ENCODE data around the gene GPRC5C.
"Not testable (repeated sequence)": the region's sequence is repeated elsewhere in the genome, so short reads cannot be mapped to it uniquely, and the experiment has no call there.

The GPRC5C gene, protein sequence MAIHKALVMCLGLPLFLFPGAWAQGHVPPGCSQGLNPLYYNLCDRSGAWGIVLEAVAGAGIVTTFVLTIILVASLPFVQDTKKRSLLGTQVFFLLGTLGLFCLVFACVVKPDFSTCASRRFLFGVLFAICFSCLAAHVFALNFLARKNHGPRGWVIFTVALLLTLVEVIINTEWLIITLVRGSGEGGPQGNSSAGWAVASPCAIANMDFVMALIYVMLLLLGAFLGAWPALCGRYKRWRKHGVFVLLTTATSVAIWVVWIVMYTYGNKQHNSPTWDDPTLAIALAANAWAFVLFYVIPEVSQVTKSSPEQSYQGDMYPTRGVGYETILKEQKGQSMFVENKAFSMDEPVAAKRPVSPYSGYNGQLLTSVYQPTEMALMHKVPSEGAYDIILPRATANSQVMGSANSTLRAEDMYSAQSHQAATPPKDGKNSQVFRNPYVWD

GRCh38 chr17:74431568-74432423, at the start of gene GPRC5C:
GPRC5C (plus strand) TSS chr17:74432088; CDS start chr17:74439777, 7,689 bp downstream.
- DNase-seq, result peak; percentile 39

GRCh38 chr17:74383141-74383540, 48.7 kb upstream of the GPRC5C start:
- DNase-seq, result no peak

- no peak for DNase-seq
These were observed 46.7 kb upstream of the GPRC5C start for GRCh38 chr17:74385201-74385600.

- DNase-seq, result no peak
These were observed 45.5 kb upstream of the GPRC5C start for GRCh38 chr17:74386386-74386785.

- DNase-seq, result no peak
These were observed 44.3 kb upstream of the GPRC5C start for GRCh38 chr17:74387365-74388218.

- no peak for DNase-seq
These were observed 42.7 kb upstream of the GPRC5C start for GRCh38 chr17:74389084-74389753.

DNA sequence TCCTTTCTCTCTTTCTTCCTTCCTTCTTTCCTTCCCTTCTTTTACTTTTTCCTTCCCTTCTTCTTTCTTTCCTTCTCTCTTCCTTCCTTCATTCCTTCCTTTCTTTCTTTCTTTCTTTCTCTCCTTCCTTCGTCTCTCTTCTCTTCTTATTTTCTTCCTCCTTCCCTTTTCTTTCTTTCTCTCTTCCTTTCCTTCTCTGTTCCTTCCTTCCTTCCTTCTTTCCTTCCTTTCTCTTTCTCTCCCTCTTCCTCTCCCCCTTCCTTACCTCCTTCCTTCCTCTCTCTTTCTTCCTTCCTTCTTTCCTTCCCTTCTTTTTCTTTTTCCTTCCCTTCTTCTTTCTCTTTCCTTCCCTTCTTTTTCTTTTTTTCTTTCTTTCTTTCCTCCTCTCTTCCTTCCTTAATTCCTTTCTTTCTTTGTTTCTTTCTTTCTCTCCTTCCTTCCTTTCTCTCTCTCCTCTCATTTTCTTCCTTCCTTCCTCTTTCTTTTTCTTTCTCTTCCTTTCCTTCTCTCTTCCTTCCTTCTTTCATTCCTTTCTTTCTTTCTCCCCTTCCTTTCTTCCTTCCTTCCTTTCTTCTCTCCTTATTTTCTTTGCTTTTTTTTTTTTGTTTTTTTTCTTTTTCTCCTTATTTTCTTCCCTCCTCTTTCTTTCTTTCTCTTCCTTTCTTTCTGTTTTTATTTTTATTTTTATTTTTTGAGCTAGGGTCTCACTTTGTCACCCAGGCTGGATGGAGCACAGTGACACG, 41.8 kb upstream of the GPRC5C start:
- no peak for DNase-seq

DNA sequence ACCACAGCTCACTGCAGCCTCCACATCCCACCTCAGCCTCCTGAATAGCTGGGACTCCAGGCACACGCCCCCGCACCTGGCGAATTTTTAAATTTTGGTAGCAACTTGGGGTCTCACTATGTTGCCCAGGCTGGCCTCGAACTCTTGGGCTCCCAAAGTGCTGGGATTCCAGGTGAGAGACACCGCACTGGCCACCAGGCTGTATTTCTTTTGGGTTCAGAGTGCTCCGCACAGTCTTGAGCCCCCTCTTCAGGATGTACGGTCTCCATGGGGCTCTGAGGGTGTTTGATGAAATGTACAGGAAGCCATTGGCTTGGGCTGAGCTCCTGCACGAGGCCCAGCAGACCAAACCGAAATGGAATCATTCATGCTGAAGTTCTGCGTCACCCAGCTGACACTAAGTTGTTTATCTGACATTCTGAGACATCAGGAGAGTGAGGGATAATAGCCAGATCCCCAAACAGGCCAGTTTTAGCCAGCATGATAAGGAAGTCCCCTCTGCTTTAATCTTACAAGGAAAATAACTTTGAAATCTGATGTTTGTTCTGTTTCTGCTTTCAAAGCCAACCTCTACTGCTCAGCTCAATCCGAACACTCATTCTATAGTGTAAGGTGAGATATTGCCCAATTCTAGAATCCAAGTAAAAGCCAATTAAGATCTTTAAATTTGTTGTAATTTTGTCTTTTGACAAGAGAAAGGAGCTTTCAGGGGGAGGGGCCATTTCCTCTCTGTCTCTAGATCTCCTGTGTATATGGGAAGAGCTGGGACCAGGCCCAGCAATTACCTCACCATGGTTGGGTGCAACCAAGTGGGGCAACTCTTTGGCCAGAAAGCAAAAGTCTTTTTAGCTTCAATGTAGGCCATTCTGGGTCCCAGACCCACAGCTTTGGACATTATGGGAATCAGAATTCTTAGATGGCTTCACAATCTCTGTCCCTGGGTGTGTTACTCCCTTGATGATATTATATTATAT, 40.9 kb upstream of the GPRC5C start:
- no peak for DNase-seq

DNA sequence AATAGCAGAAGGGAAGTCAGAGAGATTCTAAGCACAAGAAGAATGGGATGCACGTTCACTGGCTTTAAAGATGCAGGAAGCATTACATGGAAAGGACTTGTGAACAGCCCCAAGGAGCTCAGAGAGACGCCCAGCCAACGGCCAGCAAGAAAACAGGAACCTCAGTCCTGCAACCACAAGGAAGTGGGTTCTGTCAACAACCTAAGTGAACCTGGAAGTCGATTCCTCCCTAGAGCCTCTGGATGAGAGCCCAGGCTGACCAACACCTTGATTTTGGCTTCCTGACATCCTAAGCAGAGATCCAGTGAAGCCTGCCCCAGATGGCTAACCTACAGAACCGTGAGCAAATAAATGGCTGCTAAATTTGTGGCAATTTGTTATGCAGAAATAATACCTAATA, 40.1 kb upstream of the GPRC5C start:
- no peak for DNase-seq

DNA sequence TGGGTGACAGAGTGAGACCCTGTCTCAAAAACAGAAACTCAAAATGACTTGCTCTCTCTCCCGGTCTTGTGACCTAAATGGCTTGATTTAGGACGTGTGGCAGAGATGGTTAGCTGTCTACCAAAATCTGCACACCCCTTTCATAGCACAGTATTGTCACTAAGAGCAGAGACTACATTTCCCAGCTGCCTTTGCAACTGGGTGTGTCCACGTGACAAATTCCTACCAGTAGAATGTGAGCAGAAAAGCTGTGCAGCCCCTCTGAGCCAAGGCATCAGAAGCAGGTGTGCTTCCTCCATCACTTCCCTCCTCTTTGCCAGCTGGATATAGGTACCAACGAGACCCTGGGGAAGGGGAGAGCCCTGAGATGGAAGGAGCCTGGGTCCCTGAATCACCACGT, 39.0 kb upstream of the GPRC5C start:
- DNase-seq, result no peak

DNA sequence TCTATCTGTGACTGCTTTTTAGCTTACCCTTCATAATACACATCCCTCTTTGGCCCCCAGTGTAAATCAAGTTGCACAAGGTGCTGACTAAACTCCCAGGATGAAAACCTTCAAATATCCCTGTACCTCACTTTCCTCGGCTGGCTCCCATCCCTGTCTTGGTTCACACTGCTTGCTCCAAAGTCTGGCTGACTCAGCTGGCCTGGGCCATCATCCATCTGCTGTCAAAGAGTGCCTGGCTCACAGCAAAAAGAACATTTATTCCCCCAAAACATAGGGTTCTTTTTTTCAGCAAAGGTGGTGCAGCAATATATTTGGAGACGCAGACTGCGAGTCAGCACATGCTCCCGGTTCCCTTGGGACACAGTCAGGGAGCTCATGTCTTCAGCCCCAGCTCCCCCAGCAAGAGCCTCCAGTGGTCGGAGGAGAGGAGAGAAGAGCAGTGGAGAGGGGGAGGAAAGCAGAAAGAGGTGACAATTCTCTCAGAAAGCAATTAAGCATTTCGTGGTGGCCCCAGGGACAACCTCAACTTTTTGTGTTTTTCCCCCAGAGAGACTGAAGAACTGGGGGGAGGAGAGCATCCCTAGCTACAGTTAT, 38.4 kb upstream of the GPRC5C start:
- no peak for DNase-seq

DNA sequence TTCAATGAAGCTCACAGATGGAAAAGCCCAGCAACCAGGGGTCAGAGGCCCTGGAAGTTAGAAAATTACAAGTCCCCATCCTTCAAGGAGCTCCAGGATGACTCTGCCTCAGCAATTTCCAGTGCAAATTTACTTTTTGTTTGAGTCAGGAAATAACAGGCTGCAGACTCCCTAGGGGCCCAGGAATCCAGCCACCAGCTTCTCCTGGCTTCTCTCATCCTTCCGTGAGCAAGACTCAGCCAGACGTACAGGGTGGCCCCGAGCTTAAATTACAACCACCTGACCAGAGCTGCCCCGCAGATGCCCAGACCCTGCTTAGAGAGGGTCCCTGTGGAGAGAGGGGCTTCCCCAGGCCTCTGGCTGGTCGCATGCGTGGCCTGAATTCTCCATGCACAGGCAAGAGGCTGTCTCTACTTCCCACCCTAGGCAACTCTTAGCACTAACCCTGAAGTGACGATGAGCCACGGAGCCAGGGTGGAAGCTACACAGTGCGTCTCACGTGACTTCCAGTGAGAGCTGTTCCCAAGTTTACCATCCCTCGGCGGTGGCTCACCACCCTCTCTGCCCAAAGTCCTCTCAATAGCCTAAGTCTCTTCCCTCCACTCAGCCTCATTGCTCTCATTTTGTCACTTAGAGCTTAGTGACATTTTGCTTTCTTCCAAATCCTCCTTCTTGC, 37.5 kb upstream of the GPRC5C start:
- no peak for DNase-seq

- DNase-seq, result no peak
These were observed 36.9 kb upstream of the GPRC5C start for GRCh38 chr17:74394977-74395376.

- DNase-seq, result no peak
These were observed 35.3 kb upstream of the GPRC5C start for GRCh38 chr17:74396567-74396966.

DNA sequence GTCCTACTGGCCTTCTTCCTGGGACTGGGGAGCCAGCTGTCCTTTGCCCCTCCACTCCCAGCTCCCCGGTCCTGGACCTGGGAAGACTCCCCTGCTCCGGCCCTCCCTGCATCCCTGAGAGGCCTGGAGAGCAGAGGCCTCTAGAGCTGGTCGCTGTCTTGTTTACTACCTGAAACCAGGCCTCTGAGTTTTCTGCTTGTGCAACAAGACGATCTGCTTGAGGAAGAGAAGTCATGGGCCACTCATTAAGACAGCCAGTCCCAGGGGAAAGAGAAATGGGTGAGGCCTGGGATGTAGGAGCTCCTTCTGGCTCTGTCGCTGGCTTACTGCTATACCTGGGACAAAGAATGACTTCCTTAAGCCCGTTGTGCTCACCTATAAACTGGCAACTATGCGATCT, 29.8 kb upstream of the GPRC5C start:
- DNase-seq, result no peak

DNA sequence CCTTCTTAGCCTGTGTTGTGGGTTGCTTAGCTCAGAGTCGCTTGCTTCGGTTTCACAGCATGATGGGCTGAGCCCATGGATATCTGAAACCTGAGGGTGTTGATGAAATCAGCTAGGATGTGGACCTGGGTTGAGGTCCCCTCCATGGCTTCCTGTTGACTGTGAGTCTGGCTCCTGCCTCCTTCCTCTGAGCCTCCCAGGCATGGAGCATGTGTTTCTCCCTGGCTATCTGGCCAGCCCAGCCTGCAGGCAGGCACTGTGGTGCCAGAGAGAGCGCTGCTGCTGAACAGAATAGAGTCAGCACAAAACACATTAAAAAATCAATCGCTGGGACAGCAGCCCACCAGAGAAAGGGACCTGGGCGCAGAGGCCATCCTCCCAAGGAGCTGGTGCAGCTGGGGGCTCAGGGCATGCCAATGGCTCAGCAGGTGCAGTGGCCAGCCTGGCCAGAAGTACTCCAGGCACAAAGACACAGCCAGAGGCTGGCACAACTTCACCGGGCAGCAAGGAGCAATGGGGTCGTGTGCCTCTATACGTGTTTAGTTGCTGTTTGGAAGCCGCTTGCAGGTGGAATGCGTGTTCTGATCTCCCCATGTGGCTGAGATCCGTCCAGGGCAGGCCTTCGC, 28.3 kb upstream of the GPRC5C start:
- no peak for DNase-seq

- DNase-seq, result no peak
These were observed 27.7 kb upstream of the GPRC5C start for GRCh38 chr17:74404218-74404617.

DNA sequence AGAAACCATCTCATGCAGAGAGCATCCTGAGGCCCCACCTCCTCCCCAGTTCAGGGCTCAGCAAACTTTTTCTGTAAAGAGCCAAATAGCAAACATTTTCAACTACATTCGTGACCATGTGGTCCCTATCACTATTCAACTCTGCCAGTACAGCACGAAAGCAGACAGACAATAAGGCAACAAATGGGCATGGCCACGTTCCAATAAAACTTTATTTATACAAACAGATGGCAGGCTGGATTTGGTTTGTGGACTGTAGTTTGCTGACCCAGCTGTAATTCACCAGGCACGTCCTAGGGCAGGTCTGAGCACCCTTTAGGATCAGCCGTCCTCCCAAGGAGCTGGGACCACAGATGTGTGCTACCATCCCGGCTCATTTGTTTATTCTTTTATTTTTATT, 27.1 kb upstream of the GPRC5C start:
- peak; percentile 17 for DNase-seq

- not testable (repeated sequence) for DNase-seq
These were observed 26.6 kb upstream of the GPRC5C start for GRCh38 chr17:74405311-74405710.

All from DMS 273 treated with DMSO at 0.1 percent for 48 hours (cell line).